OCI-LY1 (cell line): ENCODE results near the gene MTARC1.

Experiments used
- H2AFZ ChIP-seq: fragments of 200-600 bp; sonication (generic), shearing (Covaris generic); 2 replicates; pipeline ENCODE4 v1.6.0; 2014; ENCODE audit warnings: antibody characterized with exemption, mild to moderate bottlenecking, low read length
- H3F3A ChIP-seq: fragments of 200-600 bp; sonication (generic), shearing (Covaris generic); 2 replicates; pipeline ENCODE4 v1.6.0; 2014; ENCODE audit warnings: mild to moderate bottlenecking, antibody characterized with exemption, low read length, moderate library complexity; ENCODE audit not compliant: insufficient read depth
- H3K27ac ChIP-seq: fragments of 200-600 bp; sonication (generic); 2 replicates; pipeline ENCODE4 v1.5.1; 2014; ENCODE audit warnings: low read length, mixed run types, mild to moderate bottlenecking, low read depth; ENCODE audit not compliant: poor library complexity, severe bottlenecking
- H3K27me3 ChIP-seq: fragments of 200-600 bp; sonication (generic); 2 replicates; pipeline ENCODE4 v1.6.0; 2014; ENCODE audit warnings: antibody characterized with exemption, mild to moderate bottlenecking, low read length, moderate library complexity; ENCODE audit not compliant: insufficient read depth
- H3K36me3 ChIP-seq: fragments of 200-600 bp; sonication (generic); 2 replicates; pipeline ENCODE4 v1.6.1; 2014; ENCODE audit warnings: mild to moderate bottlenecking, antibody characterized with exemption, low read length, moderate library complexity, mixed read lengths; ENCODE audit not compliant: insufficient read depth
- H3K4me1 ChIP-seq: fragments of 200-600 bp; sonication (generic); 2 replicates; pipeline ENCODE4 v1.5.1; 2014; ENCODE audit warnings: mild to moderate bottlenecking, low read length, moderate library complexity; ENCODE audit not compliant: insufficient read depth, severe bottlenecking
- H3K4me2 ChIP-seq: fragments of 200-600 bp; sonication (generic), shearing (Covaris generic); 2 replicates; pipeline ENCODE4 v1.6.1; 2014; ENCODE audit warnings: low read length
- H3K4me3 ChIP-seq: fragments of 200-600 bp; sonication (generic); 2 replicates; pipeline ENCODE4 v1.5.1; 2014; ENCODE audit warnings: low read length, low read depth, mild to moderate bottlenecking, mixed read lengths; ENCODE audit not compliant: poor library complexity, severe bottlenecking
- H3K79me2 ChIP-seq: fragments of 200-600 bp; shearing (Covaris generic); 2 replicates; pipeline ENCODE4 v1.6.1; 2016; ENCODE audit warnings: mixed run types, low read length, mixed read lengths; ENCODE audit not compliant: insufficient read depth
- H3K9ac ChIP-seq: fragments of 200-600 bp; sonication (generic), shearing (Covaris generic); 2 replicates; pipeline ENCODE4 v1.6.1; 2014; ENCODE audit warnings: mild to moderate bottlenecking, low read length, mixed read lengths
- H3K9me2 ChIP-seq: fragments of 200-600 bp; sonication (generic), shearing (Covaris generic); 2 replicates; pipeline ENCODE4 v1.6.1; 2014; ENCODE audit warnings: low read depth, mild to moderate bottlenecking, low read length, mixed read lengths
- H3K9me3 ChIP-seq: fragments of 200-600 bp; shearing (Covaris generic); 2 replicates; pipeline ENCODE4 v1.6.1; 2014; ENCODE audit warnings: low read length, mixed read lengths
- H4K20me1 ChIP-seq: fragments of 200-600 bp; sonication (generic), shearing (Covaris generic); 2 replicates; pipeline ENCODE4 v1.6.0; 2016; ENCODE audit warnings: mild to moderate bottlenecking, low read length; ENCODE audit not compliant: insufficient read depth
- CTCF ChIP-seq: fragments of 200-600 bp; sonication (generic), shearing (Covaris generic); IDR thresholded peaks from 2 replicates; pipeline ENCODE4 v1.5.1; 2017; ENCODE audit warnings: mild to moderate bottlenecking, antibody characterized with exemption, low read length, moderate library complexity, mixed read lengths
- EZH2 ChIP-seq: fragments of 200-600 bp; sonication (generic), shearing (Covaris generic); IDR thresholded peaks from 2 replicates; pipeline ENCODE4 v1.8.0; 2017; ENCODE audit warnings: borderline replicate concordance, mixed run types, mild to moderate bottlenecking, antibody characterized with exemption, low read length, moderate library complexity, mixed read lengths

MTARC1 gene

DNA sequence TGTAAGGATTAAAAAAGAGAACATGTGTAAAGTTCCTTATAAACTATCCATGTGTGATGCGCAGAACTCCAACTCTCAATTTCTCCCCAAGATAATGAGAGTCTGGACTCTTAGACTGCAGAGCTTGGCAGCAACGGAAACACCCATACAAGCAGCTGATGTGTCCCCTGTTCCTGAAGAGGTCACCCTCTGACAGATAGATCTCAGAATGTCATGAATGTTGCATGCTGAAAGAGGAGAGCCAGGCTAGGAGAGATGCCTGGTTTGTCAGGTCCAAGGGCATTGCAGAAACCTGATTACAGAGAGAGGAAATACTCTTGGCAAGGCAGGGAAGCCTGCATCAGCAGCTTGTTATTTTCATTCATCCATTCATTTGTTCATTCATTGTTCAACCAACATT lies 24.2 kb downstream of the MTARC1 start:
- H4K20me1 ChIP-seq, result no peaks in the 10 kb centered on the region
- H3K9me2 ChIP-seq, result no peaks in the 10 kb centered on the region
- no peaks in the 10 kb centered on the region for H3K79me2 ChIP-seq
- no peaks in the 10 kb centered on the region for H3K36me3 ChIP-seq
- H3K4me3 ChIP-seq, result no peak overlapping the region
- no peak overlapping the region for H2AFZ ChIP-seq
- H3K9ac ChIP-seq, result no peak overlapping the region
- H3F3A ChIP-seq, result no peaks in the 10 kb centered on the region
- no peak for TF ChIP-seq CTCF
- no peak for TF ChIP-seq EZH2
- no peak overlapping the region for H3K4me2 ChIP-seq
- no peaks in the 10 kb centered on the region for H3K27me3 ChIP-seq
- no peaks in the 10 kb centered on the region for H3K9me3 ChIP-seq
- no peak overlapping the region for H3K27ac ChIP-seq
- H3K4me1 ChIP-seq, result no peaks in the 10 kb centered on the region

GRCh38 chr1:220811695-220812094 lies 25.0 kb downstream of the MTARC1 start:
- Histone ChIP-seq H2AFZ (no peak overlapping the region), H4K20me1 (no peaks in the 10 kb centered on the region), H3K9ac (no peak overlapping the region), H3K4me1 (no peaks in the 10 kb centered on the region), H3K79me2 (no peaks in the 10 kb centered on the region), H3K27me3 (no peaks in the 10 kb centered on the region), H3K4me3 (no peak overlapping the region), H3K27ac (no peak overlapping the region), H3K4me2 (no peak overlapping the region), H3K36me3 (no peaks in the 10 kb centered on the region), H3F3A (no peaks in the 10 kb centered on the region), H3K9me3 (no peaks in the 10 kb centered on the region), H3K9me2 (no peaks in the 10 kb centered on the region)
- TF ChIP-seq CTCF (no peak), EZH2 (no peak)

- no peaks in the 10 kb centered on the region for H3K27me3 ChIP-seq
- H3K9ac ChIP-seq, result no peak overlapping the region
- no peak overlapping the region for H2AFZ ChIP-seq
- no peak overlapping the region for H3K4me2 ChIP-seq
- H3K27ac ChIP-seq, result no peak overlapping the region
- no peaks in the 10 kb centered on the region for H4K20me1 ChIP-seq
- H3F3A ChIP-seq, result no peaks in the 10 kb centered on the region
- H3K4me3 ChIP-seq, result no peak overlapping the region
- H3K36me3 ChIP-seq, result no peaks in the 10 kb centered on the region
- H3K9me2 ChIP-seq, result no peaks in the 10 kb centered on the region
- no peaks in the 10 kb centered on the region for H3K9me3 ChIP-seq
- H3K79me2 ChIP-seq, result no peaks in the 10 kb centered on the region
- TF ChIP-seq CTCF, result no peak
- no peak for TF ChIP-seq EZH2
- no peaks in the 10 kb centered on the region for H3K4me1 ChIP-seq
Observed at GRCh38 chr1:220812308-220812707, 25.6 kb downstream of the MTARC1 start.
